OCI-LY3 (cell line): ENCODE results near the gene SI.

Experiments used
- H2AFZ ChIP-seq: fragments of 200-600, 300-600 bp; shearing (Covaris generic); 2 replicates; pipeline ENCODE4 v1.6.0; 2014; ENCODE audit warnings: antibody characterized with exemption, low read depth, low read length
- H3K27ac ChIP-seq: fragments of 200-600, 300-600 bp; sonication (generic); 2 replicates; pipeline ENCODE4 v1.5.1; 2014; ENCODE audit warnings: mild to moderate bottlenecking, low read length, moderate library complexity, mixed read lengths
- H3K27me3 ChIP-seq: fragments of 200-600, 300-600 bp; sonication (generic); 2 replicates; pipeline ENCODE4 v1.6.1; 2014; ENCODE audit warnings: low read depth, low read length, mixed read lengths
- H3K36me3 ChIP-seq: fragments of 200-600, 300-600 bp; sonication (generic); replicated peaks from 2 replicates; pipeline ENCODE3; 2014; ENCODE audit warnings: low read depth, low read length, mixed read lengths
- H3K4me1 ChIP-seq: fragments of 300-600, 200-600 bp; sonication (generic); 2 replicates; pipeline ENCODE4 v1.6.1; 2014; ENCODE audit warnings: low read length, mixed read lengths
- H3K4me2 ChIP-seq: fragments of 200-600, 300-600 bp; sonication (generic); 2 replicates; pipeline ENCODE4 v1.6.1; 2014; ENCODE audit warnings: low read length, mixed read lengths
- H3K4me3 ChIP-seq: fragments of 300-600, 200-600 bp; sonication (generic); 2 replicates; pipeline ENCODE4 v1.5.1; 2014; ENCODE audit warnings: antibody characterized with exemption, mild to moderate bottlenecking, low read length, moderate library complexity
- H3K79me2 ChIP-seq: fragments of 300-600, 200-600 bp; shearing (Covaris generic); 2 replicates; pipeline ENCODE4 v1.6.1; 2014; ENCODE audit warnings: mild to moderate bottlenecking, low read length, mixed read lengths
- H3K9ac ChIP-seq: fragments of 300-600, 200-600 bp; shearing (Covaris generic); 2 replicates; pipeline ENCODE4 v1.6.0; 2014; ENCODE audit warnings: mild to moderate bottlenecking, low read length, moderate library complexity
- H3K9me3 ChIP-seq: fragments of 200-600, 300-600 bp; shearing (Covaris generic); 2 replicates; pipeline ENCODE4 v1.6.1; 2014; ENCODE audit warnings: low read length, mixed read lengths; ENCODE audit not compliant: insufficient read depth
- H4K20me1 ChIP-seq: fragments of 200-600, 300-600 bp; sonication (generic); 2 replicates; pipeline ENCODE4 v1.6.1; 2016; ENCODE audit warnings: low read length, mixed read lengths; ENCODE audit not compliant: insufficient read depth
- CTCF ChIP-seq: fragments of 200-600, 300-600 bp; sonication (generic); IDR thresholded peaks from 2 replicates; pipeline ENCODE4 v1.5.1; 2014; ENCODE audit warnings: antibody characterized with exemption, low read length, low read depth
- EZH2phosphoT487 ChIP-seq: fragments of 200-600 bp; shearing (Covaris generic); IDR thresholded peaks from 2 replicates; pipeline ENCODE4 v1.6.1; 2018; ENCODE audit warnings: antibody characterized with exemption, mixed run types, low read depth

SI gene

GRCh38 chr3:165078293-165078692 is at the start of gene SI:
SI (minus strand) TSS chr3:165078496; CDS start chr3:165076012, 2,484 bp downstream.
- TF ChIP-seq EZH2phosphoT487 (no peak), CTCF (no peak)
- H3K4me3 ChIP-seq = no peak within 1 kb of the TSS
- no peaks in the 10 kb centered on the region for H3K9me3 ChIP-seq

DNA sequence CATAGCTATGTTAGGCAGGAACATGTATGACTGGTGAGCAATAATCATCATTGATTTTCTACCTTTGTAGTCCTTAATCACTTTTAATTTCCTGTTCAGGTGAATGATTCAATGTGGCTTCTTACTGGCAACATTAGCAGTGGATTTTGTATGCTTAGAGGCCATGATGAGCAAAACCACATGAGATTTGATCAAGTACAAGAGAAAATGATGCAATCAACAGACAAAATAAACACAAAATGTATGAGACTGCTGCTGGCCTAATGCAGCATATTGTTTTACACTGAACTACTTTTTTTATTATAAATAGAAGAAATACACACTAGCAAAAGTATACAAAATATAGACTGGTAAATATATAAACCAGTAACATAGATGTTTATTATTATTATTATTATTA is 47.5 kb upstream of the SI start:
- no peaks in the 10 kb centered on the region for H3K27me3 ChIP-seq
- H3K4me2 ChIP-seq = no peak overlapping the region
- no peak overlapping the region for H3K27ac ChIP-seq
- H3K4me1 ChIP-seq = no peaks in the 10 kb centered on the region
- no peak overlapping the region for H3K9ac ChIP-seq
- no peaks in the 10 kb centered on the region for H3K9me3 ChIP-seq
- H3K36me3 ChIP-seq = no peaks in the 10 kb centered on the region
- TF ChIP-seq EZH2phosphoT487 = no peak
- TF ChIP-seq CTCF = no peak
- no peaks in the 10 kb centered on the region for H4K20me1 ChIP-seq
- H2AFZ ChIP-seq = no peak overlapping the region
- no peak overlapping the region for H3K4me3 ChIP-seq
- no peaks in the 10 kb centered on the region for H3K79me2 ChIP-seq

More at GRCh38 chr3:165078293-165078692, at the start of gene SI:
- H4K20me1 ChIP-seq = no peaks in the 10 kb centered on the region
- H3K4me1 ChIP-seq = no peaks in the 10 kb centered on the region
- no peak within 1 kb of the TSS for H3K4me2 ChIP-seq
- no peak within 1 kb of the TSS for H2AFZ ChIP-seq
- H3K27ac ChIP-seq = no peak within 1 kb of the TSS
- no peaks in the 10 kb centered on the region for H3K27me3 ChIP-seq
- H3K79me2 ChIP-seq = no peaks in the 10 kb centered on the region
- no peaks in the 10 kb centered on the region for H3K36me3 ChIP-seq
- no peak within 1 kb of the TSS for H3K9ac ChIP-seq

DNA sequence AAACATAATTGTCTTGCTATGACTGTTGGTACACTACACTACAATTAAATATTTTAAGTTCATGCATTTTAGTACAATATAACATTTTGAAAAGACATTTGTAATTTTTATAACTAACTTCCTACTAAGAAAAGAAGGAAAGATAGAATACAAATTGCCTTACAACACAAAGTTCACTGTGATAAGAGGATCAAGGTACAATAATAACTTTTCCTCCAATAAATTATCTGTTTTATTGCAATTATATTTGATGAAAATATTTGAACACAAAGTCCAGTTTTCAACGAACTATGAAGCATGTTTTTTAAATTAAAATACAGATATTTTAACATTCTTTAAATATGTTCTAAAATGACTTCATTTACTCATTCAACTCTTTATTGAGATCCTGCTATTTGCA is 33.1 kb upstream of the SI start:
- H3K79me2 ChIP-seq = no peaks in the 10 kb centered on the region
- no peaks in the 10 kb centered on the region for H3K9me3 ChIP-seq
- no peaks in the 10 kb centered on the region for H4K20me1 ChIP-seq
- no peak overlapping the region for H3K4me3 ChIP-seq
- no peak for TF ChIP-seq CTCF
- TF ChIP-seq EZH2phosphoT487 = no peak
- H3K36me3 ChIP-seq = no peaks in the 10 kb centered on the region
- H3K4me2 ChIP-seq = no peak overlapping the region
- H3K27me3 ChIP-seq = no peaks in the 10 kb centered on the region
- H3K4me1 ChIP-seq = no peaks in the 10 kb centered on the region
- no peak overlapping the region for H3K9ac ChIP-seq
- no peak overlapping the region for H3K27ac ChIP-seq
- H2AFZ ChIP-seq = no peak overlapping the region

DNA sequence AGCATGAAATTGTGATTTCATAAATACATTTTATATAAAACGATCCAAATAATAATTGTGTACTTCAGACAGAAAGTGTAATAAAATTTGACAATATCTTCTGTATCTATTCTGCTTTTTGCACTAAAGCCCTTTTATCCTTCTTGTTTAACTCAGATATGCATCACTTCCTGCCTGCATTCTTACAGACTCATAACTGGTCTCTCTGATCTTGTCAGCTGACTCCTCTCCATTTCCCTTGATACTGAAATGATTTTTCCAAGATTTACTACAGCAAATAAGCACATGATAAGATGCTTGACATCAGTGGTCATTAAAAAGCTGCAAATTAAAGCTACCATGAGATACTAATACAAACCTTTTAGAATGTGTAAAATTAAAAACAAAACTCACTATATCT is 25.3 kb upstream of the SI start:
- no peak overlapping the region for H2AFZ ChIP-seq
- no peak overlapping the region for H3K27ac ChIP-seq
- no peaks in the 10 kb centered on the region for H4K20me1 ChIP-seq
- no peaks in the 10 kb centered on the region for H3K79me2 ChIP-seq
- no peak overlapping the region for H3K9ac ChIP-seq
- H3K9me3 ChIP-seq = no peaks in the 10 kb centered on the region
- no peak overlapping the region for H3K4me2 ChIP-seq
- no peaks in the 10 kb centered on the region for H3K4me1 ChIP-seq
- no peaks in the 10 kb centered on the region for H3K27me3 ChIP-seq
- TF ChIP-seq CTCF (no peak), EZH2phosphoT487 (no peak)
- H3K4me3 ChIP-seq = no peak overlapping the region
- no peaks in the 10 kb centered on the region for H3K36me3 ChIP-seq
